GM21526 (cell line): ENCODE results near the gene PTPRT.

Source experiments
- ATAC-seq: cut with Tn5 transposase; IDR thresholded peaks from one replicate; pipeline ENCODE4 v1.9.1; 2021; ENCODE audit warnings: moderate library complexity; ENCODE audit not compliant: unreplicated experiment, low FRiP score

Gene PTPRT

GRCh38 chr20:42102000-42102399 is 1087.7 kb downstream of the PTPRT start:
- ATAC-seq: no peak

DNA sequence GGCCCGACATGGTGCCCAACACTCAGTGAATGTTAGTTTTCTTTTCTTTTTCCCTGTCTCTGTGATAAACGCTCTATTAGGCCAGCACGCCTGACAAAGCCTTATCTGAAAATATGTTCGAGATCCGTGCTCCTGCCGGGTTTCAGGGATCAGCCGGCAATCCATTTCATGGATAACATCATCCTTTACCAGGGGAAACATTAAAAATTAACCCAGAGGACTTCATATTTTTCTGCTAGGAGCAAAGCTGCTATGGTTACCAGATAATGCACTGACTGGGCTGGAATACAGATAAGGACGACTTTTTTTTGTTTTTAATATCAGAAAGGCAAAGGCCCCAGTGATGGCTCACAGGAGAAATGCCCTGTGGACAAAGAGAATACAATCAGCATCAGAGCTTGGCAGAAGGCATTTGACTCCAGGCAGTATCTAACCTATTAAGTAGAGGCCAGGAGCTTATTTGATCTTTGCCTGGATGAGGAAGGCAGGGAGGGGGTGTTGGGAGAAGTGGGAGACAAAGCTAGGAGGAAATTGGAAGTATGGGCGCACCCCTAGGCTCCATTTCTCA is 1089.5 kb downstream of the PTPRT start:
- ATAC-seq: no peak

GRCh38 chr20:42099101-42099500 is 1090.6 kb downstream of the PTPRT start:
- no peak for ATAC-seq

DNA sequence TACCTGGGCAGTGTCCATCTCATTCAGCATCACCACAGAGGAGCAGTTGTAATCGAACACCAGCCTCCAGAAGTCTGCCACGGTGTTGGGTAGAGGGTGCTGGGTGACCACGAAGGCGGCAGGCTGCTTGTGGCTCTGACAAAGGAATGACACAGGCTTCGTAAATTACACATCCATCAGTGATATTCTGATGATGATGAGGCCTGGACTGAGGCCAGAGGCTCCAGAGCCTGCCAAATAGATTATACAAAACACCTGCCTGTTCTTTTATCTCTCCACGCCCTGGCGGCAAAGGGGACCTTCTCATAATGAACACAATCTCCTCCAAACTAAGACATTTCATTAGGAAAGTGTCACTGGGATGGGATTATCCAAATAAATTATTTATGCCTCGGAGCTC is 1091.3 kb downstream of the PTPRT start:
- no peak for ATAC-seq

- ATAC-seq: no peak
Observed at GRCh38 chr20:42097741-42098140, 1092.0 kb downstream of the PTPRT start.

- ATAC-seq: no peak
Observed at GRCh38 chr20:42095221-42095620, 1094.5 kb downstream of the PTPRT start.

DNA sequence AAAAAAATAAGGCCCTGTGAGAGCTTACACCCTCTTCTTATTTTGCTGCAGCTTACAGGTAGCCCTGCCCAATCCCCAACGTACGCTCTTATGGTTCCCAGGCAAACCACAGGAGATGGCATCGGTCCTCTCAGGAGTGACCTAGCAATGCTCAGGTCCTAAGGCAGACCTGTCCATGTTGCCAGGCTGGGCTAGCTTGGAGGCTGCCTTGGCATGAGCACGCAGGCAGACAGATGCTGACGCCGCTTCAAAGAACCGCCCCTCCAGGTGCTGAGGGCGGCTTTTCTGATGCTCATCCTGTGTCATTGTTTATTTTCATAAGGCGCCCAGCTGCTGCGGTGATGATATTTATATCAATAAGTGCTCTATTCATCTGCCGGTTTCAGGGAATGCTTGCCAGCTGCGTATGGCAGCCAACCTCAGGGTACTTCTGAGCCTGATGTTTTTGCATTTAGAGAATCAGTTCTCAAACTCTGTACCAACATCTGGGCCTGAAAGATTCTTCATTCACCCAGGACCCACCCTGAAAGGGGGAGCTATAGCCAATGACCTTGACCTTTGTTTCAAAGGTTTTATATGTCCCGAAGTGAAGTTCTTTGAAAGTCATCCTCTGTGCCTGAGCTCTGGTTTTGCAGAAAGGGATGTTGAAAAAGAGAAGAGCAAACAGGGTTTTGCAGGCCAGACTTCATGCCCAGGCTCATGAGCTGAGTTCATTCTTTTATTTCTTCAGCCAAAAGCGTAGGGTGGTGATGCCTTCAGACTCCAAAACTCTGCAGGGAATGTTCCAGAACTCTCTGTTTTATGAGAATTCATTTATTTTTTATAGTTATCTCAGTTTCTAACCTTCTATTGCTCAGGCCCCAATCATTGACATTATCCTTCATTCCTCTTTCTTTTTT is 1095.9 kb downstream of the PTPRT start:
- no peak for ATAC-seq

- no peak for ATAC-seq
Observed at GRCh38 chr20:42093041-42093440, 1096.7 kb downstream of the PTPRT start.

GRCh38 chr20:42085366-42085765 is 1104.3 kb downstream of the PTPRT start:
- ATAC-seq: no peak

GRCh38 chr20:42083280-42083679 is 1106.4 kb downstream of the PTPRT start:
- ATAC-seq: no peak

GRCh38 chr20:42082611-42083010 is 1107.1 kb downstream of the PTPRT start:
- ATAC-seq: no peak

GRCh38 chr20:42080956-42081355 is 1108.8 kb downstream of the PTPRT start:
- no peak for ATAC-seq

DNA sequence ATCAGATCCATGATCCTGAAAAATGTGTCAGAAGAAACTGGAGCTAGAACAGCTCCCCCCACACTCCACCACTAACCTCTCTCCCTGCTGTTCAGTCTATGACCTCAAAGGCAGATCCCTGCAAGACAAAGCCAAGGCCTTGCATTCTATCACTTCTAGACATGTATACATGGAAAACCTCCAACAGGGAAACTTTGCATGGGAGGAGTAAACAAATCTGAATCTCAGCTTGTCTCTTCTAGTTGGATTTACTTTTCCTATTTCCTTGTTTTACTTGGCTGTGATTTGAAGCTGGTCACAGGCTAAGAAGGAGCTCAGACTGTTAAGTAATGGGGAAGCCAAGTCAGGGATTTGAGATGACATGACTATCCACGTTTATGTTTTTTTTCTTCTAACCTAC is 1114.8 kb downstream of the PTPRT start:
- ATAC-seq: no peak

DNA sequence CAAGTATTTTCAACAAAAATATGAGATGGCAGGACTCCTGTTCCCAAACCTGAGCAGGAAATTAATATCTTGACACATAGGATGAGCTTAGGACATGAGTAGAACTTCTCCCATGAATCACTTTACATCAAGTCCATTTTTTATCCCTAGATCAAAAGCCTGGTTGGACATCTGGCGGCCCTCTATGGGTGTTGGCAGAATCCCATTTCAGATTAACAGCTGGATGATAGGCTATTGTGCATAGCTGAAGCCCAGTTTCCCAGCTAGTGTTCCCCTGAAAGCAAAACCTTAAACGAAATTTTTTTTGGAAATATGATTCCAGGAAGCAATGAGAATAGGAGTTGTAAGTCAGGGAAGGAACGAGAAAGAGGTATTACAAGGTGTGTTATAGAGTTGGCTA is 1122.1 kb downstream of the PTPRT start:
- no peak for ATAC-seq

GRCh38 chr20:42067174-42067573 is 1122.5 kb downstream of the PTPRT start:
- ATAC-seq: no peak

DNA sequence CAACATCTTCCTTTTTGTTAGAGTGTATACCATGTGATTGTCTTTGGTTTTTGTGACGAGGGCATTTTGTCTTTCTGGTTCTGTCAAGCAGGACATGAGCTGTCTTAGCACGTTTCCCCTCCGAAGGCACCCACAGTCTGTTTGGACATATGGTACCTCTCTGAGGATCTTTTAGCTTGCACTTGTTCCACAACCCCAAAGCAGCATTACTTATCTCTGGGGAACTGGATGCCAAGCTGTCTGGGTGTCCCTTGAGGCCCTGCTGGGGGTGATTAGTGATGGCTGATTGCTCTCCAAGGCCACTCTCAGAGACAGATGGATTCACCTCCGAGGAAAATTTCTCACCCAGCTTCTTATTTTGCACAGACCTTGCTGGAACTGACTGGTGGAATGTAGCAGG is 1126.6 kb downstream of the PTPRT start:
- ATAC-seq: no peak

- no peak for ATAC-seq
Observed at GRCh38 chr20:42053350-42053749, 1136.4 kb downstream of the PTPRT start.

DNA sequence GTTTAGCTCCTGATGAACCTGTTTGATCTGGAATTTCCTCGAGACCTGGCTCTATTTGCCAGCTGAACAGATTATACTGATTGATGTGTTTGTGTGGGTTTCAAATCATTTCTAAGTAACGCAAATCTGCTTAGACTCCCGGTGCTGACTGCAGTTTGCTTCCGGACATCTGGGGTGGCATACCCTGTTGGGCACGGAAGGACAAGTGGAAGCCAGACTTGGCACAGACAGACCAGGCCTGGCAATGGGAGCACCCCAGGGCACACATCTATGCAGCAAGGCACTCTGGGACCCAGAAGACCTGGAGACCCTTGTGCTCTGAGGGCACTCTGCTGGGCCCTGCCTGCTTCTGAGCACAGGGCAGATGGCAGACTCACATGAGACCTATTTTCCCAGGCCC is 1137.8 kb downstream of the PTPRT start:
- ATAC-seq: no peak

GRCh38 chr20:42046371-42047085 is 1143.2 kb downstream of the PTPRT start:
- no peak for ATAC-seq

DNA sequence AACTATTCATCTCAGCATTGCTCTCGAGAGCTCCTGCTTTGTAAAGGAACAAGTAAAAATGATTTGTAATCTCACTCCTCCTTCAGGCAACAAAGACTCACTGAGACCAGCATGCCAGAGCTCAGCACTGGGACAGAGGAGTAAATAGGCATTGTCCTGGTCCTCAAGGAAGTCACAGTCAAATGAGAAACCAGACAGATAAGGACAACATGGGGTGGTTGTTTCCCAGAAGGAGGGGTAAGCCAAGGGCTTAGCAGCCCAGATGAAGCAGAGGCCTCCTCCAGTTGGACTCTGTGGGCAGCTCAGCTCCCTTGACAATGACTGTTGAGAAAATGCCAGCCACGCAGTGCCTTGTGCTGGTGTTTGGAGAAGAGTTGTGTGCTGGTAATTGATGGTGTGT is 1145.8 kb downstream of the PTPRT start:
- ATAC-seq: no peak

- ATAC-seq: no peak
Observed at GRCh38 chr20:42041000-42041565, 1148.6 kb downstream of the PTPRT start.
